ENCODE measurements around the gene ATAD3C. TPM values are rescaled to one million over a fixed set of nuclear protein-coding genes. Genes with fewer than 3 reads are reported as not detected.
"Not testable (repeated sequence)": the region's sequence is repeated elsewhere in the genome, so short reads cannot be mapped to it uniquely, and the experiment has no call there.

Gene ATAD3C
- total RNA-seq, 1 donor from 2014 or later, result 0.27 TPM

- no peak for TF ChIP-seq CTCF (IDR thresholded peaks at IDR 0.05)
- Mint-ChIP-seq H3K4me1 (ENCODE audit: unreplicated experiment) (no peaks in the 10 kb centered on the region), H3K27ac (ENCODE audit: unreplicated experiment) (no peak overlapping the region), H3K4me3 (ENCODE audit: unreplicated experiment) (no peak overlapping the region), H3K27me3 (ENCODE audit: unreplicated experiment) (peaks cover 8% of the 10 kb centered on the region), H3K36me3 (ENCODE audit: unreplicated experiment) (no peaks in the 10 kb centered on the region), H3K9me3 (ENCODE audit: unreplicated experiment) (no peaks in the 10 kb centered on the region)
- DNase-seq (ENCODE audit: extremely low spot score, unreplicated experiment), result no peak
These were observed 2.3 kb downstream of the ATAD3C start for GRCh38 chr1:1451696-1452364.

GRCh38 chr1:1452365-1452739 lies 2.9 kb downstream of the ATAD3C start:
- H3K36me3 Mint-ChIP-seq (ENCODE audit: unreplicated experiment); H3K27ac Mint-ChIP-seq (ENCODE audit: unreplicated experiment); DNase-seq (ENCODE audit: extremely low spot score, unreplicated experiment); H3K27me3 Mint-ChIP-seq (ENCODE audit: unreplicated experiment); H3K4me3 Mint-ChIP-seq (ENCODE audit: unreplicated experiment); H3K4me1 Mint-ChIP-seq (ENCODE audit: unreplicated experiment); H3K9me3 Mint-ChIP-seq (ENCODE audit: unreplicated experiment): not testable (repeated sequence)

- no peaks in the 10 kb centered on the region for H3K36me3 Mint-ChIP-seq (ENCODE audit: unreplicated experiment)
- no peaks in the 10 kb centered on the region for H3K9me3 Mint-ChIP-seq (ENCODE audit: unreplicated experiment)
- no peak for TF ChIP-seq CTCF (IDR thresholded peaks at IDR 0.05)
- H3K4me1 Mint-ChIP-seq (ENCODE audit: unreplicated experiment), result no peaks in the 10 kb centered on the region
- H3K27ac Mint-ChIP-seq (ENCODE audit: unreplicated experiment), result no peak overlapping the region
- peaks cover 8% of the 10 kb centered on the region for H3K27me3 Mint-ChIP-seq (ENCODE audit: unreplicated experiment)
- DNase-seq (ENCODE audit: extremely low spot score, unreplicated experiment), result no peak
- H3K4me3 Mint-ChIP-seq (ENCODE audit: unreplicated experiment), result no peak overlapping the region
These were observed 3.4 kb downstream of the ATAD3C start for GRCh38 chr1:1452882-1453281.

- H3K4me3 Mint-ChIP-seq (ENCODE audit: unreplicated experiment); H3K36me3 Mint-ChIP-seq (ENCODE audit: unreplicated experiment); H3K9me3 Mint-ChIP-seq (ENCODE audit: unreplicated experiment); H3K4me1 Mint-ChIP-seq (ENCODE audit: unreplicated experiment); H3K27me3 Mint-ChIP-seq (ENCODE audit: unreplicated experiment); H3K27ac Mint-ChIP-seq (ENCODE audit: unreplicated experiment); DNase-seq (ENCODE audit: extremely low spot score, unreplicated experiment): not testable (repeated sequence)
These were observed 5.0 kb downstream of the ATAD3C start for GRCh38 chr1:1454286-1455056.

GRCh38 chr1:1455366-1455884 lies 5.9 kb downstream of the ATAD3C start:
- no peak for TF ChIP-seq CTCF (IDR thresholded peaks at IDR 0.05)
- Mint-ChIP-seq H3K27me3 (ENCODE audit: unreplicated experiment) (no peaks in the 10 kb centered on the region), H3K9me3 (ENCODE audit: unreplicated experiment) (no peaks in the 10 kb centered on the region), H3K27ac (ENCODE audit: unreplicated experiment) (no peak overlapping the region), H3K4me1 (ENCODE audit: unreplicated experiment) (no peaks in the 10 kb centered on the region), H3K36me3 (ENCODE audit: unreplicated experiment) (no peaks in the 10 kb centered on the region), H3K4me3 (ENCODE audit: unreplicated experiment) (no peak overlapping the region)
- DNase-seq (ENCODE audit: extremely low spot score, unreplicated experiment), result no peak

- not testable (repeated sequence) for H3K9me3 Mint-ChIP-seq (ENCODE audit: unreplicated experiment); H3K27me3 Mint-ChIP-seq (ENCODE audit: unreplicated experiment); H3K4me3 Mint-ChIP-seq (ENCODE audit: unreplicated experiment); H3K36me3 Mint-ChIP-seq (ENCODE audit: unreplicated experiment); H3K27ac Mint-ChIP-seq (ENCODE audit: unreplicated experiment); DNase-seq (ENCODE audit: extremely low spot score, unreplicated experiment); H3K4me1 Mint-ChIP-seq (ENCODE audit: unreplicated experiment)
These were observed 6.4 kb downstream of the ATAD3C start for GRCh38 chr1:1455934-1456333.

- H3K27ac Mint-ChIP-seq (ENCODE audit: unreplicated experiment); H3K4me3 Mint-ChIP-seq (ENCODE audit: unreplicated experiment); H3K4me1 Mint-ChIP-seq (ENCODE audit: unreplicated experiment); DNase-seq (ENCODE audit: extremely low spot score, unreplicated experiment); H3K27me3 Mint-ChIP-seq (ENCODE audit: unreplicated experiment); H3K9me3 Mint-ChIP-seq (ENCODE audit: unreplicated experiment); H3K36me3 Mint-ChIP-seq (ENCODE audit: unreplicated experiment): not testable (repeated sequence)
These were observed 7.3 kb downstream of the ATAD3C start for GRCh38 chr1:1456683-1457255.

GRCh38 chr1:1459156-1459555 lies 9.7 kb downstream of the ATAD3C start:
- not testable (repeated sequence) for H3K27me3 Mint-ChIP-seq (ENCODE audit: unreplicated experiment); DNase-seq (ENCODE audit: extremely low spot score, unreplicated experiment); H3K9me3 Mint-ChIP-seq (ENCODE audit: unreplicated experiment); H3K4me1 Mint-ChIP-seq (ENCODE audit: unreplicated experiment); H3K4me3 Mint-ChIP-seq (ENCODE audit: unreplicated experiment); H3K36me3 Mint-ChIP-seq (ENCODE audit: unreplicated experiment); H3K27ac Mint-ChIP-seq (ENCODE audit: unreplicated experiment)

GRCh38 chr1:1459711-1460110 lies 10.2 kb downstream of the ATAD3C start:
- H3K4me3 Mint-ChIP-seq (ENCODE audit: unreplicated experiment); H3K9me3 Mint-ChIP-seq (ENCODE audit: unreplicated experiment); H3K36me3 Mint-ChIP-seq (ENCODE audit: unreplicated experiment); H3K27me3 Mint-ChIP-seq (ENCODE audit: unreplicated experiment); H3K27ac Mint-ChIP-seq (ENCODE audit: unreplicated experiment); H3K4me1 Mint-ChIP-seq (ENCODE audit: unreplicated experiment); DNase-seq (ENCODE audit: extremely low spot score, unreplicated experiment): not testable (repeated sequence)

Measured in osteocyte (in vitro differentiated cells).